HG03064 (cell line): Measurements from ENCODE around the gene IBA57.
A peak's percentile ranks its signal among the peaks of the same experiment; 100 is the strongest.
"Not testable (repeated sequence)": the region's sequence is repeated elsewhere in the genome, so short reads cannot be mapped to it uniquely, and the experiment has no call there.

Source experiments
- ATAC-seq: cut with Tn5 transposase; IDR thresholded peaks from one replicate; pipeline ENCODE4 v1.9.1; 2021; ENCODE audit warnings: low read depth; ENCODE audit not compliant: unreplicated experiment

Gene IBA57

GRCh38 chr1:228210712-228211530, 45.3 kb downstream of the IBA57 start:
- no peak for ATAC-seq

- no peak for ATAC-seq
These were observed 46.2 kb downstream of the IBA57 start for GRCh38 chr1:228211531-228212414.

GRCh38 chr1:228212415-228212965, 46.9 kb downstream of the IBA57 start:
- no peak for ATAC-seq

GRCh38 chr1:228212966-228213844, 47.6 kb downstream of the IBA57 start:
- peak; percentile 92 for ATAC-seq

GRCh38 chr1:228213917-228214808, 48.6 kb downstream of the IBA57 start:
- ATAC-seq: no peak

GRCh38 chr1:228214921-228215662, 49.5 kb downstream of the IBA57 start:
- ATAC-seq: no peak

- ATAC-seq: no peak
These were observed 50.1 kb downstream of the IBA57 start for GRCh38 chr1:228215663-228216116.

- no peak for ATAC-seq
These were observed 51.0 kb downstream of the IBA57 start for GRCh38 chr1:228216371-228217320.

GRCh38 chr1:228217551-228218344, 52.1 kb downstream of the IBA57 start:
- ATAC-seq: no peak

- no peak for ATAC-seq
These were observed 53.1 kb downstream of the IBA57 start for GRCh38 chr1:228218513-228219244.

- ATAC-seq: no peak
These were observed 53.8 kb downstream of the IBA57 start for GRCh38 chr1:228219245-228219961.

GRCh38 chr1:228219962-228220780, 54.6 kb downstream of the IBA57 start:
- no peak for ATAC-seq

- ATAC-seq: not testable (repeated sequence)
These were observed 55.5 kb downstream of the IBA57 start for GRCh38 chr1:228221097-228221496.

- no peak for ATAC-seq
These were observed 56.9 kb downstream of the IBA57 start for GRCh38 chr1:228222548-228222947.
